ENCODE results near the gene HYAL3. TPM values are rescaled to one million over a fixed set of nuclear protein-coding genes. Genes with fewer than 3 reads are reported as not detected.
A peak's percentile ranks its signal among the peaks of the same experiment; 100 is the strongest.

HYAL3 gene
- total and polyA plus RNA-seq, 2 of the 13 experiments (the other 11 are each of a cell fraction or from before 2014, with no cell fraction given): 5.5 to 10.4 TPM

DNA sequence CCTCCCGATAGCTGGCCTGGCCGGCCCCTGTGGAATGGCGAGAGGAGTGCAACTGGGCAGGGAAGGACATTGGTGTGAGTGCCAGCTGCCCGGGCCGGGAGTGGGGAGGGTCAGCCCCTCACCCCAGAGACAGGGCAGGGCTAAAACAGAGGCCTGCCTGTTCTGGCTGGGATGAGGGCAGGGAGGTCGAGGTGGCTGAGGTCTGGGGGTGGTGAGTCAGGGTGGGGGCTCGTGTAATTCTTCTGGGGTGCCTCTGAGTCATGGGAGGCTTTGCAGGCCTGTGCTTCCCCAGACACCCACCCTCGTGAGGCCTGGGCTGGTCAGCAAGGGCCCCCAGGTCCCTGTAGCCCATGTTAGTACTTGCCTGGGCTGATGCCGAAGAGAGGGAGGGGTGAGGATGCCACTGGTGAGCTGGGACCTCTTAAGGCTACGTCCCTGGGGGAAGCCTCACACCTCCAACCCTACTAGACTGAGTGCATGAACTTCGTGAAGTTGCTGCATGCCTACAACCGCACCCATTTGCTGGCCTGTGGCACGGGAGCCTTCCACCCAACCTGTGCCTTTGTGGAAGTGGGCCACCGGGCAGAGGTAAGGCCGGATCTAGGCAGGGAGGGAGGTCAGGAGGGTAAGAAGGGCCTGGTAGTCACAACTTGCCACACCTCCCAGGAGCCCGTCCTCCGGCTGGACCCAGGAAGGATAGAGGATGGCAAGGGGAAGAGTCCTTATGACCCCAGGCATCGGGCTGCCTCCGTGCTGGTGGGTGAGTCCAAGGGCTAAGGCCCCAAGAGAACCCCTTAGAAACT is 28.6 kb downstream of the HYAL3 start (continued):
- TF ChIP-seq, protein P1, sequence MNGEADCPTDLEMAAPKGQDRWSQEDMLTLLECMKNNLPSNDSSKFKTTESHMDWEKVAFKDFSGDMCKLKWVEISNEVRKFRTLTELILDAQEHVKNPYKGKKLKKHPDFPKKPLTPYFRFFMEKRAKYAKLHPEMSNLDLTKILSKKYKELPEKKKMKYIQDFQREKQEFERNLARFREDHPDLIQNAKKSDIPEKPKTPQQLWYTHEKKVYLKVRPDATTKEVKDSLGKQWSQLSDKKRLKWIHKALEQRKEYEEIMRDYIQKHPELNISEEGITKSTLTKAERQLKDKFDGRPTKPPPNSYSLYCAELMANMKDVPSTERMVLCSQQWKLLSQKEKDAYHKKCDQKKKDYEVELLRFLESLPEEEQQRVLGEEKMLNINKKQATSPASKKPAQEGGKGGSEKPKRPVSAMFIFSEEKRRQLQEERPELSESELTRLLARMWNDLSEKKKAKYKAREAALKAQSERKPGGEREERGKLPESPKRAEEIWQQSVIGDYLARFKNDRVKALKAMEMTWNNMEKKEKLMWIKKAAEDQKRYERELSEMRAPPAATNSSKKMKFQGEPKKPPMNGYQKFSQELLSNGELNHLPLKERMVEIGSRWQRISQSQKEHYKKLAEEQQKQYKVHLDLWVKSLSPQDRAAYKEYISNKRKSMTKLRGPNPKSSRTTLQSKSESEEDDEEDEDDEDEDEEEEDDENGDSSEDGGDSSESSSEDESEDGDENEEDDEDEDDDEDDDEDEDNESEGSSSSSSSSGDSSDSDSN (CRISPR knock-in tag; IDR thresholded peaks at IDR 0.05): no peak
- TF ChIP-seq ZBTB7B (CRISPR knock-in tag; IDR thresholded peaks at IDR 0.05): no peak
- TF ChIP-seq ATM (IDR thresholded peaks at IDR 0.05; ENCODE audit: borderline replicate concordance): no peak
- TF ChIP-seq, protein P2, sequence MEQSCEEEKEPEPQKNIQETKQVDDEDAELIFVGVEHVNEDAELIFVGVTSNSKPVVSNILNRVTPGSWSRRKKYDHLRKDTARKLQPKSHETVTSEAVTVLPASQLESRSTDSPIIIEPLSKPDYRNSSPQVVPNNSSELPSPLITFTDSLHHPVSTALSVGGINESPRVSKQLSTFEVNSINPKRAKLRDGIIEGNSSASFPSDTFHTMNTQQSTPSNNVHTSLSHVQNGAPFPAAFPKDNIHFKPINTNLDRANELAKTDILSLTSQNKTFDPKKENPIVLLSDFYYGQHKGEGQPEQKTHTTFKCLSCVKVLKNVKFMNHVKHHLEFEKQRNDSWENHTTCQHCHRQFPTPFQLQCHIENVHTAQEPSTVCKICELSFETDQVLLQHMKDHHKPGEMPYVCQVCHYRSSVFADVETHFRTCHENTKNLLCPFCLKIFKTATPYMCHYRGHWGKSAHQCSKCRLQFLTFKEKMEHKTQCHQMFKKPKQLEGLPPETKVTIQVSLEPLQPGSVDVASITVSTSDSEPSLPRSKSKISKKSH (CRISPR knock-in tag; IDR thresholded peaks at IDR 0.05; ENCODE audit: borderline replicate concordance): peak; percentile 27; the same call in 1 of the 2 replicates
- no peak for TF ChIP-seq NR2F1 (CRISPR knock-in tag; IDR thresholded peaks at IDR 0.05)
- no peak for TF ChIP-seq ZFAT (CRISPR knock-in tag; conservative IDR thresholded peaks at IDR 0.05)
- TF ChIP-seq LCORL (IDR thresholded peaks at IDR 0.05): no peak
- 0 out of 2 replicates have a peak, but pooled peaks have one; percentile 19 for TF ChIP-seq LCORL (CRISPR knock-in tag; IDR thresholded peaks at IDR 0.05)
- no peak for TF ChIP-seq ZNF841 (CRISPR knock-in tag; IDR thresholded peaks at IDR 0.05; ENCODE audit: borderline replicate concordance)
- TF ChIP-seq, protein P3, sequence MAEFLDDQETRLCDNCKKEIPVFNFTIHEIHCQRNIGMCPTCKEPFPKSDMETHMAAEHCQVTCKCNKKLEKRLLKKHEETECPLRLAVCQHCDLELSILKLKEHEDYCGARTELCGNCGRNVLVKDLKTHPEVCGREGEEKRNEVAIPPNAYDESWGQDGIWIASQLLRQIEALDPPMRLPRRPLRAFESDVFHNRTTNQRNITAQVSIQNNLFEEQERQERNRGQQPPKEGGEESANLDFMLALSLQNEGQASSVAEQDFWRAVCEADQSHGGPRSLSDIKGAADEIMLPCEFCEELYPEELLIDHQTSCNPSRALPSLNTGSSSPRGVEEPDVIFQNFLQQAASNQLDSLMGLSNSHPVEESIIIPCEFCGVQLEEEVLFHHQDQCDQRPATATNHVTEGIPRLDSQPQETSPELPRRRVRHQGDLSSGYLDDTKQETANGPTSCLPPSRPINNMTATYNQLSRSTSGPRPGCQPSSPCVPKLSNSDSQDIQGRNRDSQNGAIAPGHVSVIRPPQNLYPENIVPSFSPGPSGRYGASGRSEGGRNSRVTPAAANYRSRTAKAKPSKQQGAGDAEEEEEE (CRISPR knock-in tag; IDR thresholded peaks at IDR 0.05; ENCODE audit: borderline replicate concordance): peak; percentile 75; the same call in 1 of the 2 replicates
- no peak for TF ChIP-seq TCF12 (IDR thresholded peaks at IDR 0.05)
- no peak for TF ChIP-seq TCF12 (CRISPR knock-in tag; IDR thresholded peaks at IDR 0.05)
- no peak for TF ChIP-seq ZNF558 (CRISPR knock-in tag; IDR thresholded peaks at IDR 0.05; ENCODE audit: borderline replicate concordance)
- no peak; the same call in 1 of the 2 replicates for TF ChIP-seq YEATS2 (CRISPR knock-in tag; IDR thresholded peaks at IDR 0.05; ENCODE audit: borderline replicate concordance)
- TF ChIP-seq REL (CRISPR knock-in tag; conservative IDR thresholded peaks at IDR 0.05): no peak
- TF ChIP-seq AGO2 (optimal IDR thresholded peaks at IDR 0.05; ENCODE audit: low read depth, low read length): peak; percentile 76
- TF ChIP-seq, protein P4, sequence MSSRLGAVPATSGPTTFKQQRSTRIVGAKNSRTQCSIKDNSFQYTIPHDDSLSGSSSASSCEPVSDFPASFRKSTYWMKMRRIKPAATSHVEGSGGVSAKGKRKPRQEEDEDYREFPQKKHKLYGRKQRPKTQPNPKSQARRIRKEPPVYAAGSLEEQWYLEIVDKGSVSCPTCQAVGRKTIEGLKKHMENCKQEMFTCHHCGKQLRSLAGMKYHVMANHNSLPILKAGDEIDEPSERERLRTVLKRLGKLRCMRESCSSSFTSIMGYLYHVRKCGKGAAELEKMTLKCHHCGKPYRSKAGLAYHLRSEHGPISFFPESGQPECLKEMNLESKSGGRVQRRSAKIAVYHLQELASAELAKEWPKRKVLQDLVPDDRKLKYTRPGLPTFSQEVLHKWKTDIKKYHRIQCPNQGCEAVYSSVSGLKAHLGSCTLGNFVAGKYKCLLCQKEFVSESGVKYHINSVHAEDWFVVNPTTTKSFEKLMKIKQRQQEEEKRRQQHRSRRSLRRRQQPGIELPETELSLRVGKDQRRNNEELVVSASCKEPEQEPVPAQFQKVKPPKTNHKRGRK (CRISPR knock-in tag; IDR thresholded peaks at IDR 0.05): no peak
- TF ChIP-seq MLLT10 (CRISPR knock-in tag; IDR thresholded peaks at IDR 0.05): no peak
- TF ChIP-seq ZNF550 (CRISPR knock-in tag; IDR thresholded peaks at IDR 0.05; ENCODE audit: borderline replicate concordance): no peak
- no peak; the same call in 1 of the 2 replicates for TF ChIP-seq ZNF761 (CRISPR knock-in tag; conservative IDR thresholded peaks at IDR 0.05)
- peak; percentile 70 for TF ChIP-seq RBFOX2 (IDR thresholded peaks at IDR 0.05; ENCODE audit: low read depth, low read length)
- no peak for TF ChIP-seq ZNF709 (CRISPR knock-in tag; IDR thresholded peaks at IDR 0.05)
- TF ChIP-seq PAWR (CRISPR knock-in tag; IDR thresholded peaks at IDR 0.05; ENCODE audit: borderline replicate concordance): no peak
